Ovary (tissue), 9 donors: ENCODE data around the gene PAAF1. TPM values are rescaled to one million over a fixed set of nuclear protein-coding genes. Genes with fewer than 3 reads are reported as not detected.
A peak's percentile ranks its signal among the peaks of the same experiment; 100 is the strongest.

Source experiments
- DNase-seq, 5 donors: peaks; one replicate each; pipeline ENCODE4 v3.0.0-alpha.2; 2019 to 2020
- H3K27ac ChIP-seq, 2 donors: fragments of 200-600 bp; one replicate each; pipeline versions ENCODE4 v1.5.1 to v1.8.0; 2019 to 2022
- H3K27me3 ChIP-seq: fragments of 200-600 bp; one replicate; pipeline ENCODE4 v1.8.0; 2022
- H3K36me3 ChIP-seq: fragments of 200-600 bp; sonication (generic); one replicate; pipeline ENCODE4 v1.5.1; 2019
- H3K4me1 ChIP-seq: one replicate; pipeline ENCODE4 v1.8.1; 2013; ENCODE audit warnings: mild to moderate bottlenecking, moderate library complexity; ENCODE audit not compliant: insufficient read depth
- H3K4me3 ChIP-seq: fragments of 200-600 bp; sonication (generic); one replicate; pipeline ENCODE4 v1.5.1; 2017
- H3K9me3 ChIP-seq, 2 donors: fragments of 200-600 bp in 1 of 2; sonication (generic) in 1 of 2; one replicate each; pipeline versions ENCODE4 v1.5.1 to v1.8.1; 2013 to 2019; ENCODE audit warnings: mild to moderate bottlenecking in 1 of 2, moderate library complexity in 1 of 2
- EP300 ChIP-seq: sonication (generic); formaldehyde crosslinking; IDR thresholded peaks from one replicate; pipeline ENCODE4 v1.6.1; 2017; ENCODE audit warnings: antibody characterized with exemption
- POLR2A ChIP-seq: fragments of 450-650 bp; IDR thresholded peaks from one replicate; pipeline ENCODE4 v1.6.1; 2017; ENCODE audit warnings: antibody characterized with exemption, mild to moderate bottlenecking, moderate library complexity
- WGBS, 3 donors: extraction: QIAGEN DNeasy Blood & Tissue Kit in 1 of 3; methylation state at CpG; one replicate each; pipeline versions ENCODE4 v1.1.5 to v1.1.7; 2013 to 2017; 5-methylcytosine and 5-hydroxymethylcytosine counted together
- intact Hi-C, 4 donors: fragments of 100-400 bp; cut with DNase I; formaldehyde crosslinking; loops; one replicate each; pipeline versions ENCODE4 v1.11.0 to v1.15.1; 2022 to 2023
- polyA plus RNA-seq, 2 donors: library from polyadenylated mRNA; stranded (reverse); fragments of 200-250 nt in 1 of 2; fragments of 350-450 nt in 1 of 2; fragmentation: Illumina TruSeq in 1 of 2; extraction: RNeasy Lipid Tissue Mini Kit (QIAGEN cat#74804) in 1 of 2; gene quantifications; one replicate each; pipeline ENCODE4 v1.2.3, GENCODE V29; 2013 to 2014
- total RNA-seq, 7 donors: library from RNA; depleted of rRNA in 2 of 7; stranded (reverse); fragments of >200 nt in 2 of 7; fragmentation: NEBNext Ultra II Directional in 3 of 7; extraction: Animal tissue kit (Norgen Biotek cat#: 25700) in 3 of 7; gene quantifications; one replicate each; pipeline versions ENCODE4 v1.1.0 to v1.2.4, GENCODE V29; 2016 to 2023
- TF ChIP-seq, protein P1 (sequence below), 3 donors: fragments of 450-650 bp in 2 of 3; fragments of 200-600 bp in 1 of 3; IDR thresholded peaks; one replicate each; pipeline versions ENCODE4 v1.5.1 to v1.8.0; 2016 to 2022; ENCODE audit warnings: antibody characterized with exemption in 3 of 3, mild to moderate bottlenecking in 1 of 3
- donor health status: DM: no; HTN: no; CAD: no; lungs with moderate emphysema.
- donor health status: DM: no; HTN: no; CAD: no.
- donor health status: Bipolar disorder and iron deficiency.
- donor health status: DM: yes; HTN: yes; CAD: no.
- donor health status: DM: no; HTN: no; CAD: no.
- donor health status: DM: yes; HTN: yes; CAD: no.

Gene PAAF1
- total and polyA plus RNA-seq, 9 donors = 9.5 to 48.0 (median 18.3) TPM

DNA sequence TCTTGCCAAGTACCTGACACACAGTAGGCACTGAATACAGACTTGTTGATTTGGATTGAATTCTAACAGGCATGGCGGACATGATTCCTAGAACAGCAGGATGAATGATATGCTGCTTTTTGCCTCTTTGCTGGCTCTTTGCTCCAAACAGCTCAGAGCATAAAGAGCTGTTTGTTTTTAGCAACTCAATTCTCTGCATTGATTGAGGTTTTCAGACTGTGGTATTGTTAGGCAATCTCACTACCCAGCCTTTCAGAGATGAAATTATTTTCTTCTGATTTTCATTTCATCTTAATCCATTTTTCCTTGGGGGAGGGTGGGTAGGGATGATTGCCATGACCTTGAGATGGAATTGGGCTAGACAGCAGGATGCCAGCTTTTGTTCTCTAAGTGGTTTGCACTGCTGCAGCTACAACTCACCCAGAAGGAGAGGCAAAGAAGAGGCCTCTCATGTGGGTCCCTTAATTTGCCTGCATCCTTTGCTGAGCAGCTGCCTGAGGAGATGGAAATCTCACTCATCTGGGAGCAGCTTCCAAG, 20.7 kb upstream of the PAAF1 start:
- H3K27me3 ChIP-seq = no peaks in the 10 kb centered on the region
- WGBS, 3 donors = 85 to 92% (median 86%) methylated on average over 1 of the region's 1 CpG
- intact Hi-C loops = no loop called here
- no peak for DNase-seq
- no peaks in the 10 kb centered on the region for H3K9me3 ChIP-seq
- TF ChIP-seq, protein P1, sequence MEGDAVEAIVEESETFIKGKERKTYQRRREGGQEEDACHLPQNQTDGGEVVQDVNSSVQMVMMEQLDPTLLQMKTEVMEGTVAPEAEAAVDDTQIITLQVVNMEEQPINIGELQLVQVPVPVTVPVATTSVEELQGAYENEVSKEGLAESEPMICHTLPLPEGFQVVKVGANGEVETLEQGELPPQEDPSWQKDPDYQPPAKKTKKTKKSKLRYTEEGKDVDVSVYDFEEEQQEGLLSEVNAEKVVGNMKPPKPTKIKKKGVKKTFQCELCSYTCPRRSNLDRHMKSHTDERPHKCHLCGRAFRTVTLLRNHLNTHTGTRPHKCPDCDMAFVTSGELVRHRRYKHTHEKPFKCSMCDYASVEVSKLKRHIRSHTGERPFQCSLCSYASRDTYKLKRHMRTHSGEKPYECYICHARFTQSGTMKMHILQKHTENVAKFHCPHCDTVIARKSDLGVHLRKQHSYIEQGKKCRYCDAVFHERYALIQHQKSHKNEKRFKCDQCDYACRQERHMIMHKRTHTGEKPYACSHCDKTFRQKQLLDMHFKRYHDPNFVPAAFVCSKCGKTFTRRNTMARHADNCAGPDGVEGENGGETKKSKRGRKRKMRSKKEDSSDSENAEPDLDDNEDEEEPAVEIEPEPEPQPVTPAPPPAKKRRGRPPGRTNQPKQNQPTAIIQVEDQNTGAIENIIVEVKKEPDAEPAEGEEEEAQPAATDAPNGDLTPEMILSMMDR (IDR thresholded peaks at IDR 0.05) = no peak
- TF ChIP-seq POLR2A = no peak
- no peak for TF ChIP-seq EP300
- no peak overlapping the region for H3K4me3 ChIP-seq
- no peaks in the 10 kb centered on the region for H3K36me3 ChIP-seq
- no peak overlapping the region for H3K27ac ChIP-seq
- H3K4me1 ChIP-seq = no peaks in the 10 kb centered on the region

DNA sequence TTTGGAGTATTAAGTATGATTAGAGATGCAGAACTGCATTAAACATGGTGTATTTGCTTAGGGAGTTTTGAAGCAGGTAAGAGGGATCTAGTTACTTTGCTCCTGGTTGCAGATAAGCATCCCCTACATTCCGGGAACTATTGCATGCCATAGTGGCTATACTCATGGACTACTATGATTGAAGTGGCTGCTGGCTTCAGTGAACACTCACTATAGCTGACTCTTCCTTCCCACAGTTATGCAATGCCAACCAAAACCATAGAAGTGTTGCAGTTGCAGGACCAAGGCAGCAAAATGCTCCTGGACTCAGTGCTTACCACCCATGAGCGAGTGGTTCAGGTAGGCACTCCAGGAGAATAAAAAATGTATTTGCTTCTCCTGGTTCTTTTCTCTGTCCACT, 17.1 kb upstream of the PAAF1 start:
- TF ChIP-seq EP300 (no peak), POLR2A (no peak)
- TF ChIP-seq, protein P1 (IDR thresholded peaks at IDR 0.05) = no peak
- whole genome bisulfite sequencing, 3 donors = 90 to 94% (median 92%) methylated on average over 2 of the region's 2 CpGs
- no peaks in the 10 kb centered on the region for H3K9me3 ChIP-seq

DNA sequence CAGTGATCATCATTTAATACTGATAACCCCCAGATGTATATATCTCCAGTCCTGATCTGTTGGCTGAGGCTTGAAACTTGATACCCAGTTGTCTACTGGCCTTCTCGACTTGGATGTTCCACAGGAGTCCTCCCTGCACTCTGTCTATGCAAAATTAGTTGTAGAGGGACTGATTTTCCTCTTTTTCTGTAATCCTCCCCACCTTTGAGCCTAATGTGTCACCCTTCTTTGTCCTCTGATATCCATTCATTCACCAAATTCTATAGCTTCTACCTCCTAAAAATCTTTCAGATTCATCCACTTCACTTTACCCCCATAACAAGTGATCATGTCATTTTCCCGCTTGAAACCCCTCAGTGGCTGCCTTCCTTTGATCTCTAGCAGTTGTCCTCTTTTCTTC, 16.6 kb upstream of the PAAF1 start:
- Histone ChIP-seq H3K27ac (no peak overlapping the region), H3K4me3 (no peak overlapping the region), H3K36me3 (no peaks in the 10 kb centered on the region), H3K27me3 (no peaks in the 10 kb centered on the region), H3K9me3 (no peaks in the 10 kb centered on the region), H3K4me1 (no peaks in the 10 kb centered on the region)
- no peak for TF ChIP-seq EP300
- DNase-seq = no peak
- WGBS, 3 donors = 63 to 65% (median 65%) methylated on average over 2 of the region's 2 CpGs
- intact Hi-C loops = no loop called here

More for the DNA sequence above, 17.1 kb upstream of the PAAF1 start:
- Histone ChIP-seq H3K27me3 (no peaks in the 10 kb centered on the region), H3K36me3 (no peaks in the 10 kb centered on the region), H3K27ac (no peak overlapping the region), H3K4me3 (no peak overlapping the region), H3K4me1 (no peaks in the 10 kb centered on the region)
- DNase-seq = no peak
- intact Hi-C loops = no loop called here

DNA sequence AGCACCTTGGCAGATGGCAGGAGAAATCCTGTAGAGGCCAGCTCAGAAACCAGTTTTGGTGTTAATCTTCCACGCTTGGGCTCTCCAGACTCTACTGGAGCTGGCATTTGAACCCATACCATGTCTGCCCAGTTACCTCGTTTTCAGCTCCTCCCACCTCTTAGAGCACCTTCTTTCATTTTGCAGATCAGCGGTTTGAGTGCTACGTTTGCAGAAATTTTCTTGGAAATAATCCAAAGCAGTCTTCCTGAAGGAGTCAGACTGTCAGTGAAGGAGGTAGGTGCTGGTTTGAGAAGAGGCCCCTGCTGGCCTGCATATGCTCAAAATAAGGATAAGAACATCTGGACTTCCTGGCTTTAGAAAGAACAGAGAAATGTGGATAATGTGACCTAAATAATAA, 13.8 kb upstream of the PAAF1 start:
- Histone ChIP-seq H3K9me3 (no peaks in the 10 kb centered on the region), H3K27ac (no peak overlapping the region), H3K4me3 (no peak overlapping the region), H3K4me1 (peaks cover 4% of the 10 kb centered on the region), H3K27me3 (no peaks in the 10 kb centered on the region), H3K36me3 (no peaks in the 10 kb centered on the region)
- TF ChIP-seq EP300 = no peak
- TF ChIP-seq POLR2A = no peak
- TF ChIP-seq, protein P1 (IDR thresholded peaks at IDR 0.05) = no peak
- DNase-seq = no peak
- intact Hi-C loops = no loop called here
- 49 to 61% (median 58%) methylated on average over 4 of the region's 4 CpGs for WGBS, 3 donors

DNA sequence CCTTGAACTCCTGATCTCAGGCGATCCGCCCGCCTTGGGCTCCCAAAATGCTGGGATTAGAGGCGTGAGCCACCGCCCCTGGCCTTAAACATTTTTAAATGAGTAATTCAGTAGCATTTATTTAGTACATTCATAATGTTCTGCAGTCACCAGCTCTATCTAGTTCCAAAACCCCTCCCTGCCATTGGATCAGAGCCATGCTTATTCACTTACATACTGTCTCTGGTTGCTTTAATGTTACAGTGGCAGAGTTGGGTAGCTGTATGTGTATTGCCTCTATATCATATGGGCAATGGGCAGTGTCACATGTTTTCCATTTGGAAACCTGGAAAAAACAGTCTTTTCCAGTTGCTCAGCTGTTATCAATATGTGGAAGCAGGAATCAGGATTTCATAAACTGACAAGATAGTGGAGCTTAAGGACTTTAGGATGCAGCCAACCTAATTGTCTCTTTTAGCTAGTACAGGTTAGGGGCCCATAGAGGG, 10.7 kb upstream of the PAAF1 start:
- Histone ChIP-seq H3K4me3 (no peak overlapping the region), H3K27me3 (no peaks in the 10 kb centered on the region), H3K36me3 (no peaks in the 10 kb centered on the region), H3K9me3 (no peaks in the 10 kb centered on the region), H3K4me1 (peaks cover 4% of the 10 kb centered on the region), H3K27ac (no peak overlapping the region)
- 24 to 37% (median 32%) methylated on average over 5 of the region's 5 CpGs for WGBS, 3 donors
- intact Hi-C loops = no loop called here
- TF ChIP-seq, protein P1 (IDR thresholded peaks at IDR 0.05) = no peak
- TF ChIP-seq POLR2A = no peak
- TF ChIP-seq EP300 = no peak
- peak in 3 of 5 donors; percentile 24 to 47 (median 25) for DNase-seq
